ENCODE measurements around the gene C9orf153.
"Not testable (repeated sequence)": the region's sequence is repeated elsewhere in the genome, so short reads cannot be mapped to it uniquely, and the experiment has no call there.

C9orf153 gene

GRCh38 chr9:86259557-86259956 lies at the start of gene C9orf153:
Gene C9orf153, minus strand, starts transcription at chr9:86259657. Its CDS starts 30,054 bp downstream, at chr9:86229603.
- no peak for DNase-seq

DNA sequence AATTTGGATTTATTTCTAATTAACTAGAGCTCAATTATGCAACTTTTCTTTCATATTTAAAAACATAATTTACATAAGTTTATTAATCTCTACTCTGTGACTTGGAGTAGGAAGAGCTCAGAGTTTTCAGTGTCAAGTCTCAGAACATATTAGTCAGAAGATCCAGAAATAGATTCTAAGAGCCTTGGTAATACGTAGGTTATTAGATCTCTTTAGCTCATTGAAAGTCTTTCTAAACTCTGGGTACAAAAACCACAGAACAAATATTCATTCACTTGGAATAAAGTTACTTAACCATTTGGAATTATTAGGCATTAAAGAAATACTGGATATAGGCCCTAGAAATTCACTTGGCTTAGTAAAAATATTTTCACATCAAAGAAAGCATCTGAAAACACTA lies 49.2 kb upstream of the C9orf153 start:
- no peak for DNase-seq

- no peak for DNase-seq
Observed at GRCh38 chr9:86304236-86304730, 44.8 kb upstream of the C9orf153 start.

- peak; percentile 10 for DNase-seq
Observed at GRCh38 chr9:86303316-86303975, 44.0 kb upstream of the C9orf153 start.

DNA sequence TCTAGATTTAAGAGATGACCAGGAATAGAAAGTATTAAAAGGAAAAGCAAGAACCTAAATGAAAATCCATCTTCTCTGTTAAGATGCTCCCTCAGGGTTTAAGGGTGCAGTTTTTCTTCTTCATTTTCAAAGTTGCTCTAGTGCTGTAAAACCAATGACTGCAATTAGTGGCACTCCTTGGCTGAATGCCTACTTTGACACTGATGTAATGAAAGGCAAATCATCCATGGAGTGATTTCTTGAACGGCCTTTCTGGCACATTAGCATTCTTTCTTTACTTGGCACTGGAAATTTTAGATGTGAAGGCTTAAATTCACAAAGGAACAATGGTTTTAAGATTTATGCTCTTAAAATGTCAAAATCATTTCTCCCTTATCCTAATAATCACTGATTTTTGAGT lies 42.2 kb upstream of the C9orf153 start:
- no peak for DNase-seq

DNA sequence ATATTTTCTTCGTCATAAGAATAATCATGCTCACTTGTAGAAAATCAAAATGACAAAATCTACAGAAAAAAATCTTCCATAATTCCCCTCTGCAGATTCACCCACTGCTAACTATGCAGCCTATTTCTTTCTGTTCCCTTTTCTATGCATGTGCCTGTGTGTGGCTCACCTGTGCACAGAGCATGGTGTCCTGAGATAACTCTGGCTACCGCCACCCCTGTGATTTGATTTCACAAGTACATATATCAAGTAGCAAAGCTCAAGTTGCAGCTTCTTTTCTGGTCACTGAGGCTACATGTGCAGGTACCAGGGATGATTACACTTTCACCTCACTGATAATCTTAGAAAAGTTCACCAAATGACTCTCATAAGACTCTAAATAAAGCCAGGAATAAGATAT lies 41.2 kb upstream of the C9orf153 start:
- no peak for DNase-seq

DNA sequence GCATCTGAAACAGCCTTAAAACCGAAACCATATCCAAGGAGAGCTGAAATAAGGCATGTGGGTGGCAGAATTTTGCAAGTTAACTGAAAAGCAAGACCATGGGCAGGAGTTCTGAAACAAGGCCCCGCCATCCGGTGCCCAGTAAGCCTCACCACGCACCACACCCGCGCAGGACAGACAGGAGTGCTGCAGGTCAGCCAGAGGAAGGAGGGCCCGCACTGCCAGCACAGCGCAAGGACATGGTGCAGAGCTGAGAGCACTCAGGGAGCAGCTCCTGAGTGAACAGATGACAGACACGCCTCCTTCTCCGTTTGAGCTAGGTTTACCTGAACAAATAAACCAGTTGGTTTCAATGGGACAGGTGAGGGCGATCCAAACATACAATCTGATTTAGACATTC lies 39.4 kb upstream of the C9orf153 start:
- no peak for DNase-seq

DNA sequence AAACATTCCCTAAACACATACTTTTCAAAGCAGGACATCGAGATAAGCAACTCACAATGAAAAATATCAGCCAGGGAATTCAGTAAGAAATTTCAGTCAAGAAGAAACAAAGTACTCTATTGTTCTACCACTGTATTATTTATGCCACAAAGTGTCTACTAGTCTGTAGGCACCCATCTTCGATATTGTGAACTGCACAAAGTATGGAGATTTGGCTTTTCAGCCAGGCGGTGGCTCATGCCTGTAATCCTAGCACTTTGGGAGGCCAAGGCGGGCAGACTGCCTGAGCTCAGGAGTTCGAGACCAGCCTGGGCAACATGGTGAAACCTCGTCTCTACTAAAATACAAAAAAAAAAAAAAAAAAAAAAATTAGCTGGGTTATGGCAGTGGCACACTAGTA lies 30.9 kb upstream of the C9orf153 start:
- not testable (repeated sequence) for DNase-seq

DNA sequence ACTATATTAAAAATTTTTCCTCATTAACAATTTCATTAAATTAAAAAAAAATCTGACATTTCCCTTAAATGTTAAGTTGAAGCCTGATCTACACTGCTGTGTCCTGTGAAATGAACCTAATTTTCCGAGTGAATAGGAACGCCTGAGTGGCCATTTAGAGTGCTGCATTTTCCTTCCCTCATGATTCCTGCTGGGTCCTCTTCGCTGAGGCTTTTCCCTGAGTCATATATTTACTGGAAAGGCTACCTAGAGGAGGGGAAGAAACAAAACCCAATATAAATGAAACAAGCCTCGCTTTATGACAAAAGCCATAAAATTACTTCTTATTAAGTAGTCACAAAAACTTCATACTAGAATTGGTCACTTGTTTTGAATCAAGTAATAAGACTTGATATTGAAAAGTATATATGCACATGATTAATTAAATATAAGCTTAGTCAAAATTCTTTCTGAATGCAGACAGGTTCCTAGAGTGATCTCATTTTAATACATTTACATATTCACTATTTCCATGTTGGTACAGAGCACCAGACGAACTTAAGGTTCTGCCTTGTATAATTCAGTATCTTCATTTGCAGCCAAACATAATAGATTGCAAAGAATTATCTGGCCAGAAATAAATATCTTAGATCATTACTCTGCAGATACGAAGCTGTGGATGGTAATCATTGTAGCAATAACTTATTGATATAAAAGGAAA lies 29.2 kb upstream of the C9orf153 start:
- DNase-seq: no peak

GRCh38 chr9:86287013-86287412 lies 27.6 kb upstream of the C9orf153 start:
- DNase-seq: no peak

GRCh38 chr9:86286278-86286677 lies 26.8 kb upstream of the C9orf153 start:
- DNase-seq: no peak

DNA sequence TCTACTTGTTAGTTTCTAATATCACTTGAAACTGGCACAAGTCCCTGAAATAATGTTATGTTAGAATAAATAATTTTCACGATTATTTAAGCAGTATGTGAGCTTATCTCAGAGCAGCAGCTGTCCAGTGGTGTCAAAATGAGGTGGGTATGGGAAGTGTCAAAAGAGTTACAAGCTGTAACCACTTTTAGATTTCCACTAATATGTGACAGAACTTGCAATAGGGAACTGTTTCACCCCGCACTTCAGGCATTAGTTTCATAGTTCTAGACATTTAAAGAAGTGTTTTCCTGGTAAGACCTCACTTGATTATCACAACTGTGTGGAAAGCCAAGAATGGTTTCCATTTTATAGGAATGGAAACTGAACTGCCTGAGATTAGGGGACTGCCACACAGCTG lies 25.8 kb upstream of the C9orf153 start:
- no peak for DNase-seq

DNA sequence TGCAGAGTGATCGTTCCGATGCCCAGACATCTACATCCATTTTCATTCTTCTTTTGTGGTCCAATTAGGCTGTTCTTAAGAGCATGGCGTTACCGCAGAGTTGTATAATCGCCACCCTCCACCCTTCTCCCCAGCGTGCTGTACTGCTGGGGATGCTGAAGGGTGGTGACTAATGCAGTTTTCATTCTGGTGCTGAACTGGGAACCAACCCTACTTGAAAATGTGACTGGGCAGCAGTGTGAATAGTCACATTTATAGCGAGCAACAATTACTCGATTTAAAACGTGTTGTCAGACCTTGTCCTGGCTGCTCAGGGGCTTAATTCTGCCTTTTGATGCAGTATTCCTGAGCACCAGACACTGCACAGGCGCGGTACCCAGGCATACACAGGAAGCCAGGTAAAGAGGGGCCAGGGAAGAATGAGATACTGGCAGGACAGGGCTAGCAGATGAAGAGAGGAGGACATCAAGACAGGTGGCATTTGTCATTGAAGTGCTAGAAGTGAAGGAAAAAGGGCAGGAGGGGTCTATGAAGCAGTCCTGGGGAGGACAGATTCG lies 23.6 kb upstream of the C9orf153 start:
- DNase-seq: no peak

GRCh38 chr9:86282077-86282978 lies 22.9 kb upstream of the C9orf153 start, which contains the start of gene ISCA1:
Gene ISCA1, minus strand, starts transcription at chr9:86282538. Its CDS starts 80 bp downstream, at chr9:86282458.
- peak; percentile 100 for DNase-seq

DNA sequence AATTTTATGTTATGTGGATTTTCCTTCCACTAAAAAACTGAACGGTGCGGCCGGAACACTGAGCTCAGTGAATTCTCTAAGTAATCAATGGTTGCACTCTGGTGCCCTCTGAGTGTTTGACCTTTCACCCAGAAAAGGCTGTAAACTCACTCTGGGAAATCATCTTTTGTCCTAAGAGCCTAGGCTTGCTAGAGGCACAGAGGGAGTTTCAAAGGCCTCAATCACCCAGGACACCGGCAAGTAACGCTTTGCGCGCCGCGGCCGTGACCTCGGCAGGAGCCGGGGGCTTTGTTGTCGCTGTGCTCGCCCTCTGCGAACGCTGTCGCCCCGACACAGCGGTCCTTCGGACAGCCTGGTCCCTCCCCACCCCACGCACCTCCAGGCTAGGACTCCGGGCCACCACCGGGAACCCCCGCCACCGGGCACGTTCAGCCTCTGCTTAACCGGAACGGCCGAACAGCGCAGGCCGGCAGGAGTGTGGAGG lies 22.2 kb upstream of the C9orf153 start:
- DNase-seq: no peak

DNA sequence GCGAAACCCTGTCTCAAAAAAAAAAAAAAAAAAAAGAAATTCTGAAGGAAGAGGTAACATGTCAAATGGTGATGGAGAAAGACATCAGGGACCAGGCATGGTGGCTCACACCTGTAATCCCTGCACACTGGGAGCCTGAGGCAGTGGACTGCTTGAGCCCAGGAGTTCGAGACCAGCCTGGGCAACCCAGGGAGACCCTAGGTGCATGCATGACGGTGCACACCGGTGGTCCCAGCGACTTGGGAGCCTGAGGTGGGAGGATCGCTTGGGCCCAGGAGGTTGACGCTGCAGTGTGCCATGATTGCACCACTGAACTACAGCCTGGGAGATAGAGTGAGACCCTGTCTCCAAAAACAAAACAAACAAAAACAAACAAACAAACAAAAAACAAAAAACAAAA lies 21.1 kb upstream of the C9orf153 start:
- no peak for DNase-seq

DNA sequence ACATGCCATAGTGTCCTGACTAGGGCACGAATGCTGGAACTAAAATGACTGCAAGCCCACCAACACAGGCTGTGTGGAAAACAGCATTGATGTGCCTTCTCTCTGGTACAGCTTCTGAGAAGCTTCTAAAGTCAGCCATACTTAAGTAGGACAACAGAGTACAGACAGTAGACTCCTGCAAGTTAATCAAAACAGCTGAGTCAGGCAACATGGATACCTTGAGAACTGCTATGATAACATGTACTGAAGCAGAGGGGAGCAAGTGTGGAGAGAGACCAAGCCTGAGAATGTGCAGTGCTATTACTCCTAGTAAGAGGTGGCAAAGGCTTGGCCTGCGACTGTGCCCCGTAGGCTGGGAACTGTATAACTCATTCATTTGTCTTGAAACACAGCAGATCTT lies 20.4 kb upstream of the C9orf153 start:
- DNase-seq: no peak

- no peak for DNase-seq
Observed at GRCh38 chr9:86277072-86277471, 17.6 kb upstream of the C9orf153 start.

- no peak for DNase-seq
Observed at GRCh38 chr9:86275962-86276361, 16.5 kb upstream of the C9orf153 start.

DNA sequence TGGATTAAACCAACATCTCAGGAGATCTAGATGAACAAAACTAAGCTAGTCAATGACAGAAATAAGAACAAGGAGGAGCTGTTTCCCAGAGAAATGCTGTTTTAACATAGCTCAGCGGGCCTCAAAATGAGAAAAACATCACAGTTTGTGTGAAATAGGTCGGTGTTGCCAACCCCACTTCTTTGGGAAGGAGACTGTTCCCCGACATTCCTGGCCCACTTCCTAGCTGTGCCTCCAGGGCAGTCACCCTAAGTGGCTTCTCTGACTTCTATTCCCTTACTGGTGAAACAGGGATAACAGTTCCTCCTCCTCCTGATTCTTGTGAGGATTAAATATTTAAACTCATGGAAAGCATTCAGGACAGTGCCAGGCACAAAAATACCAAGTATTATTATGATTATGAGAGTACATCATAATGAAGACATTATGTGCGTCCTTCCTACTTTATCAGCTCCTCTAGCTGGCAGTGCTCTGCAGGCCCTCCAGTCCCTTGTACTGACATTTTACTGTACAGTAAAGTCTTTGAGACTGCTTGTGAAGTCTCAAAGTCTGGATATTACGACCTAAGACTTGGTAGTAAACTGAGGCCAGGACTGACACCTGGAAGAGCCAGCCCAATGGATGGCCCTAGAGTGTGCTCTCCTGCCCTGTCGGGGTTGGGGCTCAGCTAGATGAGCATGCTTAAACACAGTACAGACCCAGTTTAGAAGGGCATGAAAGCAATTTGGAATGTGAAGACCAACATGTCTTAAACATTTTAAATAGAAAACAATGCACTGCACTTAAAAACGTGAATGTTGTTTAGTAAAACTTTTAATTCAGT lies 15.6 kb upstream of the C9orf153 start:
- no peak for DNase-seq

- DNase-seq: no peak
Observed at GRCh38 chr9:86272221-86272620, 12.8 kb upstream of the C9orf153 start.

DNA sequence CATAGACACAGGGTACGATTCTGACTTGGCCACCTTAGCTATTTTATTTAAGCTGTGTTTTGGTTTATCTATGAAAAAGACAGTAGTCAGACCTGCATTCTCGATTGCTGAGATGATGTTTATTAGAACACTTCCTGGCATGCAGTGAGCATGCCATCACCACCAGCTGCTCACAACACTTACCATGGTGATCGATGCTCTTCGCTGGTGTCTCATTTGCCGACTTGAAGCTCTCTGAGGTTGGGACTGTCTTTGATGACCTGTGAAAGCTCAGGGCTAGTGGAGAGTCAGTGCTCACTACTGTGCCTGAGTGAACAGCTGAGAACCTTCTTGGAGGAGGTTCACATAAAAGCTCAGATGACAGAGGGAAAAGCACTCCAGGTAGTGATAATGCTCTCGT lies 4.4 kb upstream of the C9orf153 start:
- DNase-seq: no peak
